T follicular helper cell (primary cell): ENCODE results near the gene PLOD3.

ENCODE experiments used
- DNase-seq: peaks from one replicate; pipeline ENCODE4 v3.0.0-alpha.2; 2020; ENCODE audit warnings: low read depth

The PLOD3 gene

DNA sequence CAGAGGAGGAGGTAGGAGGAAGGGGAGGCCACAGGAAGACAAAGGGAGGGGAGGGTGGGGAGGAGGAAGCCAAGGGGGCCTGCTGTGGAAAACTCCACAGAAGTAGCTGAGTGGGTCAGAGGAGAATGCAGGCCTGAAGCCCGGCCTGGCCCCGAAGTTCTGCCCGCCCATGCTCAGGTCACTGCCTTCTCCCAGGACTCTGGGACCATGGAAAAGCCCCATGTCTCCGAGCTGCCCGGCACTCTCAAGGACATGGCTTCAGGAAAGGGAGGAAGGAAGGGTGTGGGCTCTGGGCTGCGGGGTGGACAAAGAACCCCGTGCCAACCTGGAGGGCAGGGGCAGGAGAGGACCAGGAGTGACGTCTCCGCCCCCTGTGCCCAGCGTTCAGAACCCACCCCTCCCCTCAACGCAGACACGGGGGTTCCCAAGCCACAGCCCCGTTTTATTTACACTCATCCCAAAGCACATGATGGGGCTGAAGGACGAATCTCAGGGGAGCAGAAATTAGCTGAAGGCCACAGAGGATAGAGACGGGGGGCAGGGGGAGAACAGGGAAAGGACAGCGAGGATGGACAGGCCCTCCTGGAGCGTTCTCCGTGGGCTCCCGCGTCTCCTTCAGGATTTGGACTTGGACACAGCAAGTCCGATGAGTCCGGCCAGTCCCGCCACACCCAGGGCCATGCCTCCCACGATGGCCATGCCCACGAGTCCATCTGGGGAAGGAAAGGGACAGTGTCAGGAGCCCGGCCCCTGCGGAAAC is 22.0 kb upstream of the PLOD3 start:
- DNase-seq = no peak

DNA sequence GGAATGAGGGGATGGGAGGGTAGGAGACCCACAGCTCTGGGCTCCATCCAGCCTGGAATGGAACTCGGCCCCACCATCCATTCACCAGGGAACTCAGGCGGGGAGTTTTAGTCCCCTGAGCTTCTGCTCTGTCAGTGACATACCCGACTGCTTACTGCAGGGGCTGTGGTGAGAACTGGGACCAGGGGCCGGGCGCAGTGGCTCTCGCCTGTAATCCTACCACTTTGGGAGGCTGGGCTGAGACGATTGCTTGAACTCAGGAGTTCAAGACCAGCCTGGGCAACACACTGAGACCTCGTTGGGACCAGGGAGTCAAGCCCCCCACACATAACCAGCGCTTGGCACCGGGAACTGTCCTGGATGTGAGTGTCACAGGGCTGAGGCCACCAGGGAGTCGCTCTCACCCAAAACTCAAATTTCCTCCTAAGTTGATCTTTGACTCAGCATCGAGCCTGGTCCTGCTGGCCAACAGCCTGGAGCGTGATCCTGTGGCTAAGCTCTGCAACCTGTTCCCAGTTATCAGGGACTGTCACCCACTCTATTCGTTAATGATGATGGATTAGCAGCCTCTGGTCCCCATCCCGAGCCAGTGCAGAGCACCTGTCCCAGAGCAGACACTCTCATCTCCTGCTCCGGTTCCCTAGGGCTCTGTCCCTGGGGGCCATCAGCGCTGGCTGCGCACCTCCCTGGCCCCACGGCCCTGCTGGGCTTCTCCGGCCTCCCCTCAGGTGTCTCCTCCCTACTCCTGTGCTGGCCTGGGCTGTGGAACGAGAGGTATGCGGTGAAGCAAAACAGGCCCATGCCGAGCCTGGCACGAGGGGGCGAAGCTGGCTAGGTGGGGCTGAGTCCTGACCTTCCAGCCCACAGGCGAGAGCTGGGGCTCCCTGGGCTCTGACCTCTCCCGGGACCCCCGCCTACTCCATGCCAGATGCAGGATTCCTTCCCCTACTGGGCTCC is 21.1 kb upstream of the PLOD3 start:
- DNase-seq = no peak

DNA sequence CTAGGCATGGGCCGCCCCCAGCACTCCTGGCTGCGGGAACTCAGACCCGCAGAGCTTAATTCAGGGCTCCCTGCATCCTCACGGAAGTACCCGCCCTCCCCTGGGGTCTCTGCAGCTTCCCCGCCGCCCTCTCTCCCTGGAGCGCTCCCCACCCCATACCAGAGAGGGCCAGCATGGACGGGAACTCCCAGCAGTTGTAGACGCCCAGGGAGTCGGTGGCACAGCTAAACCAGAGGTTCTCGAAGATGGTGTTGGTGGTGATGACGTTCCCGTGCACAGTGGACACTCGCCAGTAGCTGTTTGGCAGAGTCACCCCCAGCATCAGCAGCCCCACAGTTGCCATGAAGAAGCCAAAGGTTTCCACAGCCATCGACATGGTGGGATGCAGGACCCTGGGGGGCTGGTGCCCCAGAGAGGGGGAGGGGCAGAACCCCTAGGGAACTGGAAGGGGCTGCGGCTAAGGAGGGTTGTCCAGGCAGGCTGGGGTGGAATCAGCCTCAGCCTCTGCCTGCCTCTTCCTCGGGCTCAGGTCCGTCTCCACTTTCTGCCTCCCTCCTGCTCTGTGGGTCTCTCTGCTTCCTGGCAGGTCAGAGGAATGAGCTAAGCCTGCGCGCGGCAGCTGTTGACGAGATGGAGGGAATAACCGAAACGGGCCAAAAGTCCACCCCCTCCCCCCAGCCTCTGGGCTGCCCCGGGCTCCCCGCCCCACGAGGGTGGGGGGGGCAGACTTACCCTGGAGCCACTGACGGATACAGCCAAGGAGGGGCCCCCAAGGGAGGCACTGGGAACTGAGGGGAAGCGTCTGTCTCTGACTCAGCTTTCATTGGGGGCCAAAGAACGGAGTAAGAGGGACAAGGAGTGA is 20.1 kb upstream of the PLOD3 start, which contains the start of gene CLDN15:
Gene CLDN15, minus strand, starts transcription at position 597 of the 862 bp plus-strand sequence. Its CDS starts 221 bp downstream, at position 376.
- no peak for DNase-seq

DNA sequence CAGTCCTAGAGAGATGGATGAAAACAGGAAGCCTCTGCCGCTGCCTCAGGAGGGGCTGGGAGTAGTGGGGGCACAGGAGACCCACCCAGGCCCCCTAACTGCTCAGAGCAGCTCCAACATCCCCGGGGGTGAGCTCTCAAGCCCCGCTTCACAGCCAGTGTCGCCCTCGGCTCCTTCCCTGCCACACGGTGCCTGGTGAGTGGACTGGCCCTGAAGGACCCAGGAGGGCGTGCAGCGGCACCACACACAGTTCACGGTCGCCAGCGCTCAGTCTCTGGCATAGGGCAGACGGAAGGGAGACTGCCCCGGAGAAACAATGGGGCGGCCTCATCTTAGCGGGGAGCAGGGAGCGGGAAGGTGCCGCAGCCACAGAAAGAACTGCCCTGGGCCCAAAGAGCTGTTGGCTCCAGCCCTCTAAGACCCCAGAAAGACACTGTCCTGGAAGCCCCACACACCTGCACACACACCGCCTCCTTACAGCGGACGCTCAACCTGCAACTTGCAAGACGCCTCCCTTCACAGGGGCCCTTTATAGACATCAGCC is 19.0 kb upstream of the PLOD3 start:
- no peak for DNase-seq

DNA sequence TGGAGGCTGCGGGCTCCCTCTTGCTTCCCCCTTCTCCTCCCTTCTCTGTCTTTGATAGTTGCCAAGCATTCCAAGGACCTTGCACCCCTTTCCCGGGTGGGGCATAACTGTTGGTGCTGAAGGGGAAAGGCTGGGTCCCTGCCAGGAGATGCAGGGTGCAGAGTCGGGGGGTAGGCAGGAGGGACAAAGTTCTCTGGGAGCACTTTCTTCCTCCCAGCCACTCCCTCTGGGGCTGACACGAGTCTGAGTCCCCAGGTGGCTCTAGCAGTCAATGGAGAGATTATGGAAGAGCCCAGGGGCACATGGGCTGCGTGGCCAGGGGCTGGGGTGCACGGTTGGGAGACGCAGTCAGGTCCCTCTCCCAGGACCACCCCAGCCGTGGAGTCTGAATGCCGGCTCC is 18.1 kb upstream of the PLOD3 start:
- DNase-seq = no peak

DNA sequence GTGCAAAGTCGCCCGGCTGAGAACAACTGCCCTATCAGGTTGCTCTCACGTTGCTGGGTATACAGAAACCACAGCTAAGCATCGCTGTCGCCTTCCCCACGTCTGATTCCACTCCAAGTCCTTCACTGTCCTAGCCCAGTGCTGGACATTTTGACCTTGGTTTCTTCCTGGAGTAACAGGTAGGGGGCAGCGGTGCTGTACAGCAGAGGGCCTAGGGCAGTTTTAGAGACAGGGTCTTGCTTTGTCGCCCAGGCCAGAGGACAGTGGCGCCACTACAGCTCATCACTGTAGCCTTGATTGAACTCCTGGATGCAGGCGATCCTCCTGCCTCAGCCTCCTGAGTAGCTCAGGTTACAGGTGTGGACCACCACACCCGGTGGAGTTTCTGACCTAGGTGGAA is 17.7 kb upstream of the PLOD3 start:
- no peak for DNase-seq

DNA sequence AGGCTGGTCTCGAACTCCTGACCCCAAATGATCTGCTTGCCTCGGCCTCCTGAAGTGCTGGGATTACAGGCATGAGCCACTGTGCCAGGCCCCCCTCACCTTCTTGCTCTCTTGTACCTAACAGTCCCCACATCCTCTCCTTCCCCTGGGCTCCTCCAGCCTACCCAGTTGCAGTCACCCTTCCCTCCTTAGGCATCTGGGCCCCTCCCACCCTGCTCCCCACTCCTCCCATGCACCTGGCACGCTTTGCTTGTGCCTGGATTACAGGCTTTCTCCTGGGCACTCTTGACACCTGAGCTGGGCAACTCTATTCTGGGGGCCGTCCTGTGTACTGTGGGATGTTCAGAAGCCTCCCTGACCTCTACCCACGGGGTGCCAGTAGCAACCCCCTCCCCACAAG is 17.3 kb upstream of the PLOD3 start:
- no peak for DNase-seq

DNA sequence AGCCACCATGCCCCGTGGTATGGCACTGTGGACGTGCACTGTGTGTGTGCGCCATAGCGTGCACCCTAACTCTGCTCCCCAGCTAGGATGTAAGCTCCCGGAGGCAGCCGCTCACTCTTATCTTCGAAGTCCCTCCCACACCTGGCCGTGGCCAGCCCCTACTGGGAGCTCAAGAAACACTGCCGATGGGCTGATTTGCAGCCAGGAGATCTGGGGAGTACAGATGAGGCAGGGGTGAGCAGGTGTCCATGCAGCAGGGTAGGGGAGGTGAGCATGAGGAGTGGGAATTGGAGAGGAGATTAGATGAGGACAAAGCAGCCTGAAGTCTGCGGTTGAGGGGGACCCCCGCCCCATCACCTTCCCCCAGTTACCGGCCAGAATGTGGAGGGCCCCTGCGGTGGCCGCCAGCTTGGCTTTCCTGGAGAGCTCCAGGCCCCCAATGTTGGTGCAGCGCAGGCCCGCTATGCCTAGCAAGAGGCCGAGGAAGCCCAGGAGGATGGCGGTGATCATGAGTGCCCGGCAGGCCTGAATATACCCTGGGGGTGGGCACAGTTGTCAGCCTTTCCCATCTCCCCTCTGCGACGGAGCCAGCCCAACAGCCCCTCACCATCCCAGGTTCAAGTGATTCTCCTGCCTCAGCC is 16.6 kb upstream of the PLOD3 start:
- DNase-seq = no peak

DNA sequence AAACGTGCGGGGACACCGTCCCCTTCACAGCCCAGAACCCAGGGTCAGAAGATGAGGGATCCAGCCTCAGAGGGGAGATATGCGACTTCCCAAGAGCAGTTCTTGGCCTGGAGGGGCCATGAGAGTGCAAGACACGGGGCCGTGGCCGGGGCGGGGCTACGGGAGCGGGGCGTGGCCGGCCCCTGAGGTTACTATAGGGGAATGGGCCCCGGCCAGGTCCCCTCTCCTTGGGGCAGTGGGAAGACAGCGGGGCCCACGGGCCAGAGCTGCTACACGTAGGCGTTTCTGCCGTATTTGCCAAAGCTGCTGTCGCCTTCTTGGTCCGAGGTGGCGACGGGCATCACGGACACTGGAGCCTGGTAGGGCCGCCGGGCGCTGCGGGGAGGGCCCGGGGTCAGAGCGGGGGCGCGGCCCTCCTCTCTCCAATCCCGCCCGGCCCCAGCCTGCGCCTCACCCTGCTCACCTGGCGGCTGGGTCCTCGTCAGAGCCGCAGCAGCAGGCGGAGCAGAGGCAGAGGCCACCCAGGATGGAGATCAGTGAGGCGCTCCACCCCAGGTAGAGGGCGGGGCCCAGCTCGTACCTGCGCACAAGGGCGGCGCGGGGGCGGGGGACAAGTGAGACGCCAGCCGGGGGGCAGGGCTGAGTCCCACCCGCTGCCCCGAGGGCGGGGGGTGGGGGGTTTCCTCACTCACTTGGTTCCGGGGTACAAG is 14.9 kb upstream of the PLOD3 start:
- no peak for DNase-seq

DNA sequence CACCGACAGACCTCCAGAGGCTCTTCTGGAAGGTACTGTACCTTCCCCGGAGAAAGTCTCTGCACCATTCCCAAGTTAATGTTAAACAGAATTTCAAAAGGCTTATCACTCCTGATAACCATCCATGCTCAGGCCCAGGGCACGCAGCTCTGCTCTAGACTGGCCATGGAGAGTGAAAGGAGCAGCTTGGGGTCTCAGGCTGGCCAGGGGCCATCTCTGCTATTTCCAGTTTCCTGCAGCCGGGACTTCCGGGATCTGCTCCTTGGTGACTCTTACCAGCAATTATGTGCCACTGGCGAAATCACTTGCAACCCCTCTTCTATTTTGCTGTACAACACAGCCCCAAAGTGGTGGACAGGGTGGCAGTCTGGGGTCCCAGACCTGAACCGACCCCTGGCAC is 14.3 kb upstream of the PLOD3 start:
- DNase-seq = no peak

DNA sequence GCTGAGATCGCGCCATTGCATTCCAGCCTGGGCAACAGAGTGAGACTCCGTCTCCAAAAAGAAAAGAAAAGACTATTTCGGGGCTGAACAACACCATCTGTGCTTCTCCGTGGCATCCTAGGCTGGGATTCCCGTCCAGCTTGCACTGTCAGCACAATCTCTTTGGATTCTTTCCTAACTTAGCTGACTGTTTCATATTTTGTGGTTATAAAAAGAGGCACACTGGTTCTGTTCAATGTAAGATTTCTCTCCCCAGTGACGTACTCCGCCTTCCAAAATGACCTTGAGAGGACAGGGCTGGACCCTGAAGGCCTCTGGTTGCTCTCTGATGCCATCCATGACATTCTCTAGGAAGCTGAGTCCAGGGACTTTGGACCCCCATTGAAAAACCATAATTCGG is 9.3 kb upstream of the PLOD3 start:
- DNase-seq = no peak

DNA sequence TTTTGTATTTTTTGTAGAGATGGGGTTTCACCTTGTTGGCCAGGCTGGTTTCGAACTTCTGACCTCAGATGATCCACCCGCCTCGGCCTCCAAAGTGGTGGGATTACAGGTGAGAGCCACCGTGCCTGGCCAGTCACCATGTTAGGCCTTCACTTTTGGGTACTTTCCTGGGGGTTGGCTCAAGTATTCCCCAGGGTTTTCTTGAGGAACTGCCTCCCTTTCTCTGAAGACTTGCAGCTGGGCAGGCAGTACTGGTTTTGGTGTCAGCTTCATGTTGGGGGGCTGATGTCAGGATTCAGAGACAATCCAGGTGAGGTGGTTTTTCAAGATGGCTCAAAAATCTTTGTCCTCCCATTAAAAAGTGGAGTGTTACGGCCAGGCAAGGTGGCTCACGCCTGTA is 8.3 kb upstream of the PLOD3 start:
- DNase-seq = no peak

DNA sequence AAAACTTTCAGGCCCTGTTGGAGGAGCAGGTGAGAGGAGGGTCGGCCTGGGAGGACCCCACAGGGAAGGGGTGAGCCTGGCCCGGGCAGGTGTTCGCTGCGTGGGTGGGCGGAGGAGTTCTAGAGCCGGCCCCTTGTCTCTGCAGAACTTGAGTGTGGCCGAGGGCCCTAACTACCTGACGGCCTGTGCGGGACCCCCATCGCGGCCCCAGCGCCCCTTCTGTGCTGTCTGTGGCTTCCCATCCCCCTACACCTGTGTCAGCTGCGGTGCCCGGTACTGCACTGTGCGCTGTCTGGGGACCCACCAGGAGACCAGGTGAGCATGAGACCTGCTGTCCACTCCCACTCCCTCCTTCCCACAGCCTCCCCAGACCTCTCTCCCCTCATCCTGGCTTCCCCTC is 6.1 kb upstream of the PLOD3 start:
- no peak for DNase-seq

DNA sequence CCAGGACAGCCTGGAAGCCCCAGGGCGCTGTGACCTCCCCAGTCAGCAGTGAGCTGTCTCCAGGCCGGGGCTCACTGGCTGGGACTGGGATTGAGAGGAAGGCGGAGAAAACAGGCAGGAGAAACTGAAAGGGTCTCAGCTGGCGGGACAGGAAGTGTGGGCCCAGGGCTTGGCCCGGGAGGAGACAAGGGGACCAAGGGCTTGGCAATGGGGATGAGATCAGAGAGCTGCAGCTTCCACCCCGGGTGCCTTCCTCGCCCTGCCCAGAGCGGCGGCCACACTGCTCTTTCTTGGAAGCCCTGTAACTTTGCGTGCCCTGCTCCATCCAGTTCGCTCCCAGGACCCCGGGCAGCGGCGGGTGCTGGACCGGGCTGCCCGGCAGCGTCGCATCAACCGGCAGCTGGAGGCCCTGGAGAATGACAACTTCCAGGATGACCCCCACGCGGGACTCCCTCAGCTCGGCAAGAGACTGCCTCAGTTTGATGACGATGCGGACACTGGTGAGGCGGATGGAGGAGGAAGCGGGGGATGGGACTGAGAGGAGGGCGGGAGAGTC is 5.0 kb upstream of the PLOD3 start:
- no peak for DNase-seq

DNA sequence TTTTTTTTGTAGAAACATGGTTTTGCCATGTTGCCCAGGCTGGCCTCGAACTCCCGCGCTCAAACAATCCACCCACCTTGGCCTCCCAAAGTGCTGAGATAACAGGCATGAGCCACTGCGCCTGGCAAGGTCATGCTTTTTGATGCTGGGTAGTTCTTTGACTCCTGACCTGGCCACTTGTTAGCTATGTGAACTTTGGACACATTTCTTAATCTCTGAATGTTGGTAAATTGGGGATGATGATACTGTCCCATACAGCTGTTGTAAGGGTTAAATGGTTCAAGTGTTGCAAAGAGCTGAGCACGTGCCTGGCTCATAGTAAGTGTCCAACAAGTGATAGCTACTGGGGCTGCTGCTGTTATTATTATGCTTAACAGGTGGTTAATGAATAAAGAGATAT is 2.9 kb upstream of the PLOD3 start:
- DNase-seq = no peak

DNA sequence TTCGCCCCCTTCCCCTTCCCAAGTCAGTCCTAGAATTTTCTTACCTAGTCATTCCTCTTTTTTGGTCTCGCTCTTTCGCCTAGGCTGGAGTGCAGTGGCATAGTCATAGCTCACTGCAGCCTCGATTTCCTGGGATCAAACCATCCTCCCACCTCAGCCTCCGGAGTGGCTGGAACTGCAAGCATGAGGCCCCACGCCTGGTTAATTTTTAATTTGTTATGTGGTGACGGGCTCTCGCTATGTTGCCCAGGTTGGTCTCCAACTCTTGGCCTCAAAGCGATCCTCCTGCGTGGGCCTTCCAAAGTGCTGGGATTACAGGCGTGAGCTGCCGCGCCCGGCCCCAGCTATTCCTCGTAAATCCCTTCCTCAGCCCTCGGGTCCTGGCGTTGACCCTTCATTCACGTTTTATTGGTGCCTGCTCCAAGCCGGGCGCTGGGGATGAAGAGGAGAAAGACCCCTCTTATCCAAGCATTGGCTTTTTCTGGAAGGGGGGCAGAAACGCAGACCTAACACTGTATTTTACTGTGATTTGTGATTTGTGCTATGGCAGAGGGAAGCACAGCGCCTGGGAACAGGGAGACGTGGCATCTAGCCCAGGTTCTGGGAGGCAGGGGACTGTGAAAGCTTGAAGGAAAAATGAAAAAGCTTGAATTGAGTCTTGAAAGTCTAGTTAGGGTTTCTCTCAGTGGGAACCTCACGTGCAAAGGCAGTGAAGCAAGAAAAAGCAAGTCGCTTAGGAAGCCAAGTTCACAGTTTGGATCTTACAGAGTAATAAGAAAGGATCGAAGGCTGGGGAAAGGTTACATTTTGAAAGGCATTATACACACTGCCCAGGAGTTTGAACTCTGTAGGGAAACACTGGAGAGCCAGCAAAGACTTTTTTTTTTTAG is 1.1 kb upstream of the PLOD3 start:
- DNase-seq = no peak

DNA sequence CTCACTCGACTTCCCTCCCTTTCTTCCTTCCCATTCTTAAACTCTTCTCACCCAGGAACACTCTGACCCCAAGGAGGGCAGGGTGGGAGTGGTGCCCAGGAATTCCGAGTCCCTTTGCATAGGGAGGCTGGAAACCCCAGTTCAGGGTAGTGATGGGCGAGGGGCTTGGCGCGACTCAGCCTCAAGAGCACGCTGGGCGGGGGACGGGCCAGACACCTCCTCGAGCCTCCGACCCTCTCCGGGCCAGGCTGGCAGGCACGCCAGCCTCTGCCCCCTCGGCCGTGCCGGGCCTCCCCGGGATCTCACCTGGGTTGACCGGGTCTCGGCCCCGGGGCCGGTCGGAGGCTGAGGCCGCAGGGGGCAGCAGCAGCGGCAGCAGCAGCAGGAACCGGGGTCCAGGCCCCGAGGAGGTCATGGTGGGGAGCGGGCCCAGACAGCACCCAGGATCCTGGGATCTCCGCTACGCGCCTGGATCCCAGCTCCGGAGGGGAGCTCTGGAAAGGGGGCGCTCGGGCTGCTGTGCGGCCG is 457 bp downstream of the PLOD3 start:
- no peak for DNase-seq

DNA sequence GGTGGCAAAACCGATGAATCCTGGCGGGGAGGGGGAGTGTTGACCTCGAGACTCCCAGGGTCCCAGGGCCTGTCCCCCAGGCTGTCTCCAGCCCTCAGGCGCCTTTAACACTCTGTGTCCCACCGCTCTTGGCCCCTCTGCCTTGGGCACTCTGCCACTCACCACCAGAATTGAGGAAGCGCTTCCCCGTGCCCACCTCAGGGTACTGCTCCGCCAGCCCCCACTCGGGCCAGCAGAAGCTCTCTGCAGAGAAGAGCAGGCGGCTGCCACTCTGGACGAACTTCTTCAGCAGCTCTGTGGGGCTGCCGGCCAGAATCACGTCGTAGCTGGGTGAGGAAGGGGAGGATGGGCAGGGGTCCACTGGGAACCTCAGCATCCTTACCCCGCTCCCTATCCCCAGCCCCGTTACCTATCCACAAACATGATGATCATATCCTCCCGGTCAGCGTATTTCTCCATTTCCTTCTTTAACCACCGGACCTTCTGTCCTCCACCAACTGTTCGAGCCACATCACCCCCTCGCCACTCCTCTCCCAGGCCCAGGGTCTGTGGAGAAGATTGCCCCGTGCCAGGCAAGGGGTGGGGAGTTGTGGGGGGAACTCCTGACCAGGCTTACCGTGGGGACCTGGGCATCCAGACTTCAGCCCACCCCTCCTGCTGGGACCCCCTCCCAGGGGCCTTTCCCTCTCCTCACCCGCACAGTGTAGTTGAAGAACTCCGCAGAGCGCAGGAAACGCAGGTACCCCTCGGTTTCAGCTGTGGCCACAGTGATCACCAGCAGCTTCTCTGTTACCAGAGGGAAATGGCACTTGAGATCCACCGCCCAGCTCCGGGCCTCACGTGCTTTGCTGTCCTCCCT is 1.2 kb downstream of the PLOD3 start:
- DNase-seq = no peak
